Nephron (organoid): ENCODE data around the gene PCGF3.
A peak's percentile ranks its signal among the peaks of the same experiment; 100 is the strongest.
"Not testable (repeated sequence)": the region's sequence is repeated elsewhere in the genome, so short reads cannot be mapped to it uniquely, and the experiment has no call there.

Experiments
- H3K27ac Mint-ChIP-seq, 3 experiments: 2 replicates each; pipeline ENCODE4 v1.8.0; 2020; ENCODE audit warnings: mixed read lengths in 3 of 3, mild to moderate bottlenecking in 2 of 3, moderate library complexity in 1 of 3
- H3K27me3 Mint-ChIP-seq: 2 replicates; pipeline ENCODE4 v1.8.0; 2021; ENCODE audit warnings: low read depth, mild to moderate bottlenecking, moderate library complexity, mixed read lengths
- H3K36me3 Mint-ChIP-seq: 2 replicates; pipeline ENCODE4 v1.8.0; 2020; ENCODE audit warnings: low read depth, mixed read lengths
- H3K4me1 Mint-ChIP-seq: 2 replicates; pipeline ENCODE4 v1.8.0; 2020; ENCODE audit warnings: mixed read lengths
- H3K4me3 Mint-ChIP-seq, 3 experiments: 2 replicates each; pipeline ENCODE4 v1.8.0; 2020; ENCODE audit warnings: mild to moderate bottlenecking in 3 of 3, mixed read lengths in 3 of 3, moderate library complexity in 2 of 3
- H3K9me3 Mint-ChIP-seq: 2 replicates; pipeline ENCODE4 v1.8.0; 2020; ENCODE audit warnings: mixed read lengths
- CTCF ChIP-seq, 3 experiments: fragments of 200-600 bp; sonication (generic); IDR thresholded peaks; one replicate each; pipeline ENCODE4 v1.5.0; 2021; ENCODE audit warnings: antibody characterized with exemption in 3 of 3; ENCODE audit not compliant: unreplicated experiment in 3 of 3

PCGF3 gene

GRCh38 chr4:777520-778262, 72.1 kb downstream of the PCGF3 start:
- peak overlapping the region in 2 of 3 experiments; percentile 15 to 55 for H3K27ac Mint-ChIP-seq
- no peak for TF ChIP-seq CTCF (IDR thresholded peaks at IDR 0.05; ENCODE audit: unreplicated experiment in 3 of 3)
- H3K4me3 Mint-ChIP-seq = peak overlapping the region in 2 of 3 experiments; percentile 7 to 35
- H3K9me3 Mint-ChIP-seq = no peaks in the 10 kb centered on the region
- peaks cover 61% of the 10 kb centered on the region for H3K36me3 Mint-ChIP-seq
- H3K27me3 Mint-ChIP-seq = no peaks in the 10 kb centered on the region
- H3K4me1 Mint-ChIP-seq = peaks cover 50% of the 10 kb centered on the region

DNA sequence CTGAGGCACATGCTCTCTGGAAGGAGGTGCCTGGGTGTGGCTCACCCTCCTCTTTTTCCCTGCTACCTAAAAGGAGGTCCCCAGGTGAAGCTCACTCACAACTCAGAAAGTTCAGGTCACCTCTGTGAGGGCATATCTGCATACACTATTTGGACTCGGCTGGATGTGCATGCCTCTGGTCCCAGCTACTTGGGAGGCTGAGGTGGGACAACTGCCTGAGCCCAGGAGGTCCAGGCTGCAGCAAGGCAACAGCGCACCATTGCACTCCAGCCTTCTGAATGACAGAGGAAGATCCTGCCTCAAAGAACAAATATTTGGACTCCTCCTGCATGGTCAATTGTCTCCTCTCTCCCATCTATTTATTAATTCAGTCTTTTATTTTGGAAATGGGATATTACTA, 73.9 kb downstream of the PCGF3 start:
- Mint-ChIP-seq H3K36me3 (peaks cover 52% of the 10 kb centered on the region), H3K9me3 (no peaks in the 10 kb centered on the region), H3K27me3 (peaks cover 8% of the 10 kb centered on the region)

GRCh38 chr4:780255-780654, 74.6 kb downstream of the PCGF3 start:
- H3K4me3 Mint-ChIP-seq = peak overlapping the region; percentile 78 to 88 (median 84)
- H3K36me3 Mint-ChIP-seq = peaks cover 47% of the 10 kb centered on the region
- H3K27ac Mint-ChIP-seq = peak overlapping the region in 2 of 3 experiments; percentile 79 to 94
- H3K4me1 Mint-ChIP-seq = peaks cover 39% of the 10 kb centered on the region
- peaks cover 15% of the 10 kb centered on the region for H3K27me3 Mint-ChIP-seq
- H3K9me3 Mint-ChIP-seq = not testable (repeated sequence)

More for the DNA sequence above, 73.9 kb downstream of the PCGF3 start:
- peak overlapping the region; percentile 78 to 88 (median 84) for H3K4me3 Mint-ChIP-seq
- peak overlapping the region in 1 of 3 experiments; percentile 42 for H3K27ac Mint-ChIP-seq
- no peak for TF ChIP-seq CTCF (IDR thresholded peaks at IDR 0.05; ENCODE audit: unreplicated experiment in 3 of 3)
- peaks cover 43% of the 10 kb centered on the region for H3K4me1 Mint-ChIP-seq

GRCh38 chr4:780716-781492, 75.3 kb downstream of the PCGF3 start:
- Mint-ChIP-seq H3K9me3 (no peaks in the 10 kb centered on the region), H3K36me3 (peaks cover 40% of the 10 kb centered on the region), H3K4me3 (peak overlapping the region; percentile 78 to 88 (median 84)), H3K4me1 (peaks cover 36% of the 10 kb centered on the region), H3K27me3 (peaks cover 21% of the 10 kb centered on the region), H3K27ac (peak overlapping the region in 2 of 3 experiments; percentile 79 to 94)
- no peak for TF ChIP-seq CTCF (IDR thresholded peaks at IDR 0.05; ENCODE audit: unreplicated experiment in 3 of 3)

- peaks cover 21% of the 10 kb centered on the region for H3K27me3 Mint-ChIP-seq
- no peak for TF ChIP-seq CTCF (IDR thresholded peaks at IDR 0.05; ENCODE audit: unreplicated experiment in 3 of 3)
- peak overlapping the region; percentile 78 to 88 (median 84) for H3K4me3 Mint-ChIP-seq
- peak overlapping the region; percentile 91 to 99 (median 94) for H3K27ac Mint-ChIP-seq
- no peaks in the 10 kb centered on the region for H3K9me3 Mint-ChIP-seq
- peaks cover 34% of the 10 kb centered on the region for H3K36me3 Mint-ChIP-seq
- peaks cover 33% of the 10 kb centered on the region for H3K4me1 Mint-ChIP-seq
These were observed 76.0 kb downstream of the PCGF3 start for GRCh38 chr4:781493-782216.
